AG08395 (cell line): ENCODE measurements around the gene THAP8.

Experiments
- DNase-seq: peaks from one replicate; pipeline ENCODE4 v3.0.0; 2012; ENCODE audit warnings: mixed read lengths, low spot score

THAP8 gene

GRCh38 chr19:36054119-36054732, at the start of gene THAP8:
Gene THAP8, minus strand, starts transcription at chr19:36054285. Its CDS starts 68 bp downstream, at chr19:36054217.
- peak; percentile 100 for DNase-seq

- DNase-seq = no peak
Observed at GRCh38 chr19:36103040-36103626, 49.0 kb upstream of the THAP8 start.

- no peak for DNase-seq
Observed at GRCh38 chr19:36101550-36102327, 47.7 kb upstream of the THAP8 start.

- no peak for DNase-seq
Observed at GRCh38 chr19:36100476-36100875, 46.4 kb upstream of the THAP8 start.

- no peak for DNase-seq
Observed at GRCh38 chr19:36099166-36099785, 45.2 kb upstream of the THAP8 start.

GRCh38 chr19:36097036-36097435, 43.0 kb upstream of the THAP8 start:
- DNase-seq = no peak

- peak; percentile 14 for DNase-seq
Observed at GRCh38 chr19:36093687-36094086, 39.6 kb upstream of the THAP8 start.

- DNase-seq = no peak
Observed at GRCh38 chr19:36093146-36093662, 39.1 kb upstream of the THAP8 start.

- no peak for DNase-seq
Observed at GRCh38 chr19:36092566-36092965, 38.5 kb upstream of the THAP8 start.

GRCh38 chr19:36090910-36091695, 37.0 kb upstream of the THAP8 start:
- no peak for DNase-seq

- no peak for DNase-seq
Observed at GRCh38 chr19:36089847-36090246, 35.8 kb upstream of the THAP8 start.

- DNase-seq = no peak
Observed at GRCh38 chr19:36086326-36086725, 32.2 kb upstream of the THAP8 start.

- DNase-seq = no peak
Observed at GRCh38 chr19:36084231-36085009, 30.3 kb upstream of the THAP8 start.

- no peak for DNase-seq
Observed at GRCh38 chr19:36082916-36083315, 28.8 kb upstream of the THAP8 start.

- DNase-seq = no peak
Observed at GRCh38 chr19:36081894-36082293, 27.8 kb upstream of the THAP8 start.

- no peak for DNase-seq
Observed at GRCh38 chr19:36081385-36081784, 27.3 kb upstream of the THAP8 start.

GRCh38 chr19:36079389-36079945, 25.4 kb upstream of the THAP8 start:
- DNase-seq = no peak

- DNase-seq = no peak
Observed at GRCh38 chr19:36073121-36073876, 19.2 kb upstream of the THAP8 start.

GRCh38 chr19:36072081-36072480, 18.0 kb upstream of the THAP8 start:
- no peak for DNase-seq
